ENCODE results near the gene SP3. TPM values are rescaled to one million over a fixed set of nuclear protein-coding genes. Genes with fewer than 3 reads are reported as not detected.

SP3 gene
- polyA plus RNA-seq, 1 donor (not counting 4 experiments of a cell fraction or from before 2014, with no cell fraction given) = 46.7 TPM

DNA sequence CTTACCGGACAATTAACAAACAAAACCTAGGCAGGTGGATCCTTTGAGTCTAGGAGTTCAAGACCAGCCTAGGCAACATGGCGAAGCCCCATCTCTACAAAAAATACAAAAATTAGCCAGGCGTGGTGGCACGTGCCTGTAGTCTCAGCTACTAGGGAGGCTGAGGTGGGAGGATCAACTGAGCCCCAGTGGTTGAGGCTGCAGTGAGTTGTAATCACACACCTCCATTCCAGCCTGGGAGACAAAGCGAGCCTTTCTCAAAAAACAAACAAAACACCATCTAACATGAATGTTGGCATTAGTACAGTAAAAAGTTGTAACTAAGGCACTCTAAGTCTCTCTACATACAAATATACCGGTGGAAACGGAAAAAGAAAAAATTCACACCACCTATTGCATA lies 5.3 kb downstream of the SP3 start:
- Histone ChIP-seq H3K4me2 (ENCODE audit: control insufficient read depth, extremely low read depth, insufficient read depth, low read depth, low read length) (no peak overlapping the region), H2AFZ (ENCODE audit: control insufficient read depth, low read length) (no peak overlapping the region), H3K9ac (ENCODE audit: control insufficient read depth, extremely low read depth, insufficient read depth, low read length) (no peak overlapping the region), H3K27ac (ENCODE audit: control insufficient read depth, insufficient read depth, low read length) (no peak overlapping the region), H3K9me3 (ENCODE audit: control insufficient read depth, low read depth, low read length) (no peaks in the 10 kb centered on the region), H3K27me3 (ENCODE audit: control insufficient read depth, extremely low read depth, insufficient read depth, low read length) (no peaks in the 10 kb centered on the region), H3K79me2 (ENCODE audit: control insufficient read depth, insufficient read depth, low read length) (peaks cover 85% of the 10 kb centered on the region), H3K36me3 (ENCODE audit: control insufficient read depth in 2 of 2, extremely low read depth in 1 of 2, insufficient read depth in 2 of 2, low read length in 2 of 2) (peaks cover 4 to 5% of the 10 kb centered on the region in 2 experiments), H3K4me3 (ENCODE audit: control insufficient read depth in 2 of 3, extremely low read depth in 1 of 3, insufficient read depth in 2 of 3, low read depth in 1 of 3, low read length in 3 of 3) (no peak overlapping the region), H3K4me1 (ENCODE audit: control insufficient read depth, extremely low read depth, insufficient read depth, low read length) (no peaks in the 10 kb centered on the region), H3K9me1 (ENCODE audit: control insufficient read depth, extremely low read depth, insufficient read depth, low read length) (peaks cover 2% of the 10 kb centered on the region), H4K20me1 (ENCODE audit: control insufficient read depth, extremely low read depth, insufficient read depth, low read length) (no peaks in the 10 kb centered on the region)
- dilution Hi-C loops (cut with MboI; ENCODE audit: extremely low pct_ligation_motif_present, low sequenced_read_pairs) = no loop called here
- TF ChIP-seq, protein P1, sequence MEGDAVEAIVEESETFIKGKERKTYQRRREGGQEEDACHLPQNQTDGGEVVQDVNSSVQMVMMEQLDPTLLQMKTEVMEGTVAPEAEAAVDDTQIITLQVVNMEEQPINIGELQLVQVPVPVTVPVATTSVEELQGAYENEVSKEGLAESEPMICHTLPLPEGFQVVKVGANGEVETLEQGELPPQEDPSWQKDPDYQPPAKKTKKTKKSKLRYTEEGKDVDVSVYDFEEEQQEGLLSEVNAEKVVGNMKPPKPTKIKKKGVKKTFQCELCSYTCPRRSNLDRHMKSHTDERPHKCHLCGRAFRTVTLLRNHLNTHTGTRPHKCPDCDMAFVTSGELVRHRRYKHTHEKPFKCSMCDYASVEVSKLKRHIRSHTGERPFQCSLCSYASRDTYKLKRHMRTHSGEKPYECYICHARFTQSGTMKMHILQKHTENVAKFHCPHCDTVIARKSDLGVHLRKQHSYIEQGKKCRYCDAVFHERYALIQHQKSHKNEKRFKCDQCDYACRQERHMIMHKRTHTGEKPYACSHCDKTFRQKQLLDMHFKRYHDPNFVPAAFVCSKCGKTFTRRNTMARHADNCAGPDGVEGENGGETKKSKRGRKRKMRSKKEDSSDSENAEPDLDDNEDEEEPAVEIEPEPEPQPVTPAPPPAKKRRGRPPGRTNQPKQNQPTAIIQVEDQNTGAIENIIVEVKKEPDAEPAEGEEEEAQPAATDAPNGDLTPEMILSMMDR (optimal IDR thresholded peaks at IDR 0.05 in 1 of 3, IDR thresholded peaks at IDR 0.05 in 1 of 3, conservative IDR thresholded peaks at IDR 0.05 in 1 of 3; ENCODE audit: extremely low read depth in 1 of 3, insufficient read depth in 2 of 3, low read length in 3 of 3) = no peak
- no peak for TF ChIP-seq EZH2 (IDR thresholded peaks at IDR 0.05; ENCODE audit: low read length)
- FAIRE-seq (no peak), DNase-seq (ENCODE audit: low read depth, low spot score) (no peak)

DNA sequence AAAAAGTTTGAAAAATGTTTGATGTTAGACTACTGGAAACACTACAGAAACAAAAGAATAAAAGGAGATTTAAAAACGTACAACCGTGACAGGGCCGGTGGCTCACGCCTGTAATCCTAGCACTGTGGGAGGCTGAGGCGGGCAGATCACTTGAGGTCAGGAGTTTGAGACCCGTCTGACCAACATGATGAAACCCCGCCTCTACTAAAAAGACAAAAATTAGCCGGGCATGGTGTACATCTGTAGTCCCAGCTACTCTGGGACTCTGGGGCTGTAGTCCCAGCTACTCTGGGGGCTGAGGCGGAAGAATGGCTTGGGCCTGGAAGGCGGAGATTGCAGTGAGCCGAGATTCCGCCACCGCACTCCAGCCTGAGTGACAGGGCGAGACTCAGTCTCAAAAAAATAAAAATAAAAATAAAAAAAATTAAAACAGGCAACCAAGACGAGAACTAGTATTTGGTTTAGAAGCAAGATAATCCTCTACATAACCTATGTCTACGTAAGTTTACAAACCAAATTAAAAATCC lies 5.8 kb downstream of the SP3 start:
- H3K4me2 ChIP-seq (ENCODE audit: control insufficient read depth, extremely low read depth, insufficient read depth, low read depth, low read length) = no peak overlapping the region
- H3K36me3 ChIP-seq (ENCODE audit: control insufficient read depth in 2 of 2, extremely low read depth in 1 of 2, insufficient read depth in 2 of 2, low read length in 2 of 2) = peaks cover 4 to 8% of the 10 kb centered on the region in 2 experiments
- dilution Hi-C loops (cut with MboI; ENCODE audit: extremely low pct_ligation_motif_present, low sequenced_read_pairs) = no loop called here
- H3K27ac ChIP-seq (ENCODE audit: control insufficient read depth, insufficient read depth, low read length) = no peak overlapping the region
- FAIRE-seq = no peak
- H2AFZ ChIP-seq (ENCODE audit: control insufficient read depth, low read length) = no peak overlapping the region
- H3K9me1 ChIP-seq (ENCODE audit: control insufficient read depth, extremely low read depth, insufficient read depth, low read length) = peaks cover 2% of the 10 kb centered on the region
- no peak for DNase-seq (ENCODE audit: low read depth, low spot score)
- H3K4me3 ChIP-seq (ENCODE audit: control insufficient read depth in 2 of 3, extremely low read depth in 1 of 3, insufficient read depth in 2 of 3, low read depth in 1 of 3, low read length in 3 of 3) = no peak overlapping the region
- H3K9ac ChIP-seq (ENCODE audit: control insufficient read depth, extremely low read depth, insufficient read depth, low read length) = no peak overlapping the region
- peaks cover 90% of the 10 kb centered on the region for H3K79me2 ChIP-seq (ENCODE audit: control insufficient read depth, insufficient read depth, low read length)
- no peaks in the 10 kb centered on the region for H3K4me1 ChIP-seq (ENCODE audit: control insufficient read depth, extremely low read depth, insufficient read depth, low read length)
- H3K27me3 ChIP-seq (ENCODE audit: control insufficient read depth, extremely low read depth, insufficient read depth, low read length) = no peaks in the 10 kb centered on the region
- TF ChIP-seq, protein P1 (optimal IDR thresholded peaks at IDR 0.05 in 1 of 3, IDR thresholded peaks at IDR 0.05 in 1 of 3, conservative IDR thresholded peaks at IDR 0.05 in 1 of 3; ENCODE audit: extremely low read depth in 1 of 3, insufficient read depth in 2 of 3, low read length in 3 of 3) = no peak
- TF ChIP-seq EZH2 (IDR thresholded peaks at IDR 0.05; ENCODE audit: low read length) = no peak
- H3K9me3 ChIP-seq (ENCODE audit: control insufficient read depth, low read depth, low read length) = no peaks in the 10 kb centered on the region
- H4K20me1 ChIP-seq (ENCODE audit: control insufficient read depth, extremely low read depth, insufficient read depth, low read length) = no peaks in the 10 kb centered on the region

Data from keratinocyte (primary cell).